ENCODE results near the gene PRICKLE3.

PRICKLE3 gene

DNA sequence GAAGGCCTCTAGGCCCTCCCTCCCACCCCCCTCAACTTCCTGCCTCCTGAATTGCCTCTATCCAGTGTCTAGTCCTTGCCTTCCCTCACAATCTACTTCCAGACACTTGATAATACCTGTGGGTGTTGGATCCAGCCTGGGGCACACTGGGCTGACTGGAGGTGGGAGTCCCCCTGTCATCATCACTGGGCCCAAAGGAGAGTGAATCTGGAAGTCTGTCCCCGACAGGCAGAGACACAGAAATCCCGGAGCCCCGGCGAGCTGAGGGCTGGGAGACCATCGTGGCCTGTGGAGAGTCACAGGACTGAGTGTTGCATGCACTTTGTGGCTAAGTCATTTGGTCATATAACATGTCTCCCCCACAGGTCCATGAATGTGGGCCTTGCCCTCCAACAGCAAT lies 22.2 kb upstream of the PRICKLE3 start:
- no peak for DNase-seq

DNA sequence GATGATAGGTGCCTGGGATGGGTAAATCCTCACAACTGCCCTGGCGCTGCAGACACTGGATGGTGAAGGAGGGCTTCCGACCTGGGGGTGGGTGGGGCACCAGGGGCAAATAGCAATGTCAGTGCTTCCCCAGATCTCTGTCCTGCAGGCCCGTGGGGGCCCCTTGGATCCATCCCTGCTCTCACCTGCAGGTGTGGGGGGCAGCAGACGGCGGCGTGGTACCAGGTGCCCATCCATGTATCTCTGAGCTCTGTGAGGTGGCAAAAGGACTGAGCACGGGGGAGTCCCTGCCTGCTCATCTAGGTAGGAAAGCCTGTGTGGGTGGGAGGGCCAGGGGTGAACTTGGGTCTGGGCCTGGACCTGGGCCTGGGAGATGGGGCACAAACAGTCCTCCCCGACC lies 20.4 kb upstream of the PRICKLE3 start:
- no peak for DNase-seq

DNA sequence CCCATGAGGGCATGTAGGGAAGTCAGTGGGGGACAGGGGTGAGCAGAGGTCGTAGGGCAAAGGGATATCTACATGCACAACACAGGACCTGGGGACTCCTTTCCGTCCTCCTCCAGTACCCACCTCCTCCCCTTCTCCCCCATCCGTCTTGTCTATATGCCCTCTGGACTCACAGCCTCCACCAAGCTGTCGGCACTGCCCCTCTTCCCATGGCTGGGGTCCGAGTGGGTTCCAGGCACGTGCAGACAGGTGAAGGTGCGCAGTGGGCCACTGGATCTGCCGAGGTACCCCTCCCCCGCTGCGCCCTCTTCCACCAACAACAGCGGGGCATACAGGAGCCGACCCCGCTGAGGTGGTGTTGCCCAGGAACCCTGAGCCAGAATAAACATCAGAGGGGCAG lies 19.3 kb upstream of the PRICKLE3 start:
- DNase-seq: no peak

DNA sequence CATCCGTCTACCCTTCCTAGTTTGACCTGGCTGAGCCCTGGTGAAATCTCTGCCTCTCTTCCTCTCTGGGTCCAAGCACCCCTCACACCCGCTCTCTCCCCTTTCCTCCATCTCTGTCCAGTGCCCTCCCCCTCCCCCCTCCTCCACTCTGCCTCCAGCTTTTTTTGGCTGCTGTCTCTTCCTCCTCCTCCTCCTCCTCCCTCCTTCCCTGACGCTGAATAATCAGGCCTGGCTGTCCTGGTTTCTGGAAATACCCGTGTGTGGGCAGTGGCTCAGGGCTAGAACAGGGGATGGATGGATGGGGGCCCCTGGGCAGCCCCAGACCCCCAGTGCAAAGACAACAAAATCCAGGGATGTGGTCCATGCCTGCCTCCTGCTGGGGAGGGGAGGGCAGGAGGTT lies 18.5 kb upstream of the PRICKLE3 start:
- no peak for DNase-seq

DNA sequence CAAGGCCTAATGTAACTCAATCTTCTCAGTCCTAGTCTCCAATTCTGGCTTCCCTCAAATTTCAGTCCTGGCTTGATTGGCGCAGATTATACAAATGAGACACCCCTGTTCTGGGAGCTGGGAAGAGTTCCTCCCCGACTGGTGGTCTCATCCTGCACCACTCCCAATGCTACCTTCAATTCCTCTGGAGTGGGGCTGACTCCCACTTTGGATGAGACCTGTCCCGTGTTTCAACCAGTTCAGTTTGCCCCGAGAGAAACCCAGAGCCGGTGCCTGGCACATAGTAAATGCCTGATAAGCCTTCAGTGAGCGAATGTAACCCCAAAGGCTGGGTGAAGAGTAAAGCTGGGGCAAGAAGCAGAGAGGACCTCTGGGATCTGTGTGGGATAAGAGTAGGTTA lies 17.8 kb upstream of the PRICKLE3 start:
- DNase-seq: no peak

DNA sequence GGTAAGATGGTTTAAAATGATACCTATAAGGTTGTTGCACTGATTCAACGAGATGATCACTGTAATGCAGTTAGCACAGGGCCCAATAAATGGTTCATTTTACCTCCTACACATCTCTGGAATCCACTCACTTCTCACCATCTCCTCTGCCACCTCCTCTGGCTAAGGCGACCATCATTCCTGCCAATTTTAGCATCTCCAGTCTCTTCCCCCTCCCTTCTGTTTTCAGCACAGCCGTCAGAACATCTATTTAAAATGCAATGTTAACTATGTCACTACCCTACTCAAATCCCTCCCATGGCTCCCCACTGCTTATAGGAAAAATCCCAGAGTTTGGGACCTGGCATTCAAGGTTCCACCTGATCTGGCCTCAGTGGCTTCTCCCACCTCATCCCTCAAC lies 17.4 kb upstream of the PRICKLE3 start:
- DNase-seq: peak in 1 of 51 donors; percentile 18

DNA sequence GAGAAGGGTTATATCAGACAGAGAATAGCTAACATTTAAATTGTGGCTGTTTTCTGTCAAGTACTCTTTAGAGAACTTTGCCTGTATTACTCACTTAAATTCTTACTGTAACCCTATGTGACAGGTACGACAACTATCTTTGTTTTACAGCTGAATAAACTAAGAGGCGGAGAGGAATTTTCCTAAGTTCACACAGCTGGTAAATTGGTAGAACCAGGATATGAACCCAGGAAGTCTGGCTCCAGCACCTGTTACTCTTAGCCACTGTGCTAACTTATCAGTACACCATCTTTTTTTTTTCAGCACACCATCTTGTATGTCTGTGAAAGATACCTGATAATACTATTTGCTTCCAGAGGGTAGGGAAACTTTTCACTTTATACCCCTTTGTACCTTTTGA lies 15.8 kb upstream of the PRICKLE3 start:
- DNase-seq: no peak

DNA sequence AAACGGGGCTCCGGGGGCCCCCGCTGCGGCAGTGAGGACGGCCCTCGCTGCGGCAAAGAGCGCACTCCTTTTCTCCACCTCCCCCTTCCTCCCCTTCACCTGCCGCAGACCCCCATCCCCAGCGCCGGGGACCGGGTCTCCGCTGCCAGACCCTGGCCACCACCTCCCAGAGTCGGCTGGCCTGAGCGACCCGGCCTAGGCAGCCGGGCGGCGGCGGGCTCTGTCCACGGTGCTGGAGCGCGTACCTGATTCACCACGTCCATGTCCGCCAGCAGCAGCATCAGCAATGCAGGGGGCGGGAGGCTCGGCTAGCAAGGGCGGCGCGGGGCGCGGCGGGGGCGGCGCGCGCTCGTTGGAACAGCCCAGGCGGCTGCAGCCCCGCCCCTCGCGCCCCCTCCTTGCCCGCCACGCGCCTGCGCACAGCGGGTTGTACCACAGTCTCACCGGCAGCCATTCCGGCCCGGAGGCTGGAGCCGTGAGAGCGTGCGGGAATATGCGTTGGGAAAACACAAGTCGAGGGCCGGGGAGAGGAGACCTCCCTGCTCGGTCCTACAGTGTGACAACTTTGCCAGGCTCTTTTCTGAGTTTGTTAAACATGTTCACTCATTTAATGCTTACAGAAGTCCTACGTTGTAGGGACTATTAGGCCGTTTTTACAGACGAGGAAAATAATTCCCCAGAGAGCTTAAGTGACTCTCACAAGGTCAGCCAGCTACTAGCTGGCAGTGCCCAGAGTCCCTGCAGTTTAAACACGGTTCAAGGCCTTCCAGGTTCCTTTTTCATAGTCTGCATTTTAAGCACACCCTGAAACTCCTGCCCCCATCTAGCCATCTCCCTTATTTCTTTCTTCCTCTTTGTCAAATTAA lies 14.0 kb upstream of the PRICKLE3 start, which contains the start of gene SYP:
Gene SYP (minus strand): TSS at position 288 of the 866 bp plus-strand sequence. CDS start 7 bp downstream, at position 281.
- peak; percentile 8 to 88 (median 74) for DNase-seq

DNA sequence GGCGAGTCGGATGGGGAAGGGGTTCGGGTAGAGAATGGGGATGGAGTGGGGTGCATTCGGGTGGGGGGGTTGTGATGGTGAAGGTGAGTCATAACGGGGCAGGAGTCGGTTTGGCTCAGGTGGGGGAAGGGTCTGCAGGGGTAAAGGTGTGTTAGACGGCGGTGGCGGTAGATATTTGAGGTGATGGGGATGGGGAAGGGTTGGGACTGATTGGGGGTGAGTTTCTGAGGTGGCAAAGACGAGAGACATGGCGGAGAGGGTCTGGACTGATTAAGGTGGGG lies 13.1 kb upstream of the PRICKLE3 start:
- no peak for DNase-seq

DNA sequence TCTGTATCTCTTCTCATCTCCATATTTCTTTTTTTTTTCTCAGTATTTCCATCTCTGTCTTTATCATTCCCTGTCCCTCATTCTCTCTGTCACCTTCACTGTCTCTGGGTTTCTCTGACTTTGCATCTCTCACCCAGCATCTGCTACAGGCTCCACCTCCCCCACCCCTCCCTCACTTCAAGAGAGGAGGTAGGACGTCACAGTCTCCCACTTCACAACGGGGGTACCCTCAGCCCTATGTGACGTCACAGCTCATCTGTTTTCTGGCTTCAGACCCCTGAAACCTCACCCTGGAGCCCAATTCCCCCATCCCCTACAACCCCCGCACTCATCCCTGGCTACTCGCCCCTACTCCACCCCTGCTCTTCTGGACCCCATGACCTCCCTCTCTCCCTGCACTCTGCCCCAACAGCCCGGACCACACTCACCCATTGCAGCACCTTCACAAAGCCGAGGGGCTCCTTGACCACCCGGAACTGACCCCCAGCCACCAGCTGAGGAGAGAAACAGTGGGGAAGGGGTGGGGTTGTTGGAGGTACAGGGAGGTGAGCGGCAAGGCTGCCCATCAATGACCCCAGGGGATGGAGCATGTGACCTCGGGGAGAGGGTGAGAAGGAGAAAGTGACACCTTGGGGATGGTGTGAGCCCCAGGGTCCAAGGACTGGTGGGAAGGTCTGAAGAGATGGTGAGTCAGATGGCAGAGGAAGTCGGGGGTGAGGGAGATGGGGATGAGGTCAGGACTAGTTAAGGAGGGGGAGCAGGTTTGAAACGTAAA lies 12.6 kb upstream of the PRICKLE3 start:
- peak in 1 of 51 donors; percentile 2 for DNase-seq

DNA sequence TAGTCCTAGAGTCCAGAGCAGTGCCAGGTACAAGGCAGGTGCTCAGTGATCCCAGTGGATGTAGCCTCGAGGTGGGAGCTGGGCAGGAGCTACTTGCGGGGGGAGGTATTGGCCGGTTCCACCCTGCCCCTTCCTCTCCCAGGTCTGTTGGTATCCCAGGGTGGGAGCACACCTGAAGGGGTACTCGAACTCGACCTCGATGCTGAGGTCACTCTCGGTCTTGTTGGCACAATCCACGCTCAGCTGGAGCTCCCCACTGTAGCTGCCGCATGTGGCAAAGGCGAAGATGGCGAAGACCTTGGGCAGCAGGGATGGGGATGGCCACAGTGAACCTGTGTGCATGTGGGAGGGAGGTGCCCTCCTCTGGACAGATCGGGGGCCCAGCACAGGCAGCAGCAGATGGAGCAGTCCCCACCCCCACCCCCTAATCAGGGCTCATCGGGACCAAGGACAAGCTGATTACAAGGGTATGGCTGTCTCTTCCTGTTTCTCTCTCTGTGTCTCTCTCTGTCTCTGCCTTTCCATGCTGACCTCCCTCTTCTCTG lies 11.4 kb upstream of the PRICKLE3 start:
- no peak for DNase-seq

DNA sequence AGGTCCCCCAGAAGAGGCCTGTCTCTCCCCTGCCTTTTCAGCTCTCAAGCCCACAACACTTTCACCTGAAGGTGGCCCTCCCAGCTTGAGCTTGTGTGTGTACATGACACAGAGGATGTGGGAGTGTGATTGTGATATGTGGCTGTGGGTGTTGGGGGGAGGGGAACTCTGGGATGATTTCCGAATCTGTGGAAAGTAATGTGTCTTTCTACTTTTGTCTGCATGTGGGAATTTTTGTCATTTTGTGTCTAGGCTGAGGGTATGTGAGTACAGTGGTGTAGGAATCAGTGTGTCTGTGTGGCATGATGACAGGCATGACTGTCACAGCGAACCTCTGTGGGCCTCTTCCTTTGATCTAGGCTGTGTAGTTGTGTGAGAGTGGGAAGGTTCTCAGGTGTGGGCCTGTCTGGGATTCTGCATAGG lies 7.4 kb upstream of the PRICKLE3 start:
- no peak for DNase-seq

DNA sequence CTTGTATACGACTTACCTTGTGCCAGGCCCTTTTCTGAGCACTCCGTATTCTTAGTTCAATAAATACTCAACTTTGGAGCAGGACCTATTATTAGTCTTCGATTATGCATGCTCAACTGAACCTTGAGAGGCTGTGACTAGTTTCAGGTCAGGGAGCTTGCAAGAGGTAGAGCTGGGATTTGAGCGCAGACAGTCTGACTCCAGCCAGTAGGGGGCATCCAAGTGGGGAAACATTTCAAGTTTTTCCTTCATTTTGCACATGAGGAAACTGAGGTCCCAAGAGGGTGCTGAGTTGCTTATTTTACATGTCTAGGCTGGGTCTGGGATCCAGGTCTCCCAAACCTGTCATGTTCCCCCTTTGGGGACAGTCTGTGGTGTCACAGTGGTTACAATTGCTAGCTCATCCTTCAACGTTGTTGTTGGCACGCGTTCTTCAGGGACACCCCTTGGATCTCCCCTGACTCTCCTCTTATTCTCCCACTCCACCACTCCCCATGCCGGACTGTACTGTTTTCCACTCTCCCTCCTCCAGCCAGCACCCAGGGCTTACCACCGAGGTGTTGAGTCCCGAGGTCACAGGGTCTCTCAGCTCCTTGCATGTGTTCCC lies 6.7 kb upstream of the PRICKLE3 start:
- DNase-seq: peak in 5 of 51 donors; percentile 2 to 10 (median 3)

DNA sequence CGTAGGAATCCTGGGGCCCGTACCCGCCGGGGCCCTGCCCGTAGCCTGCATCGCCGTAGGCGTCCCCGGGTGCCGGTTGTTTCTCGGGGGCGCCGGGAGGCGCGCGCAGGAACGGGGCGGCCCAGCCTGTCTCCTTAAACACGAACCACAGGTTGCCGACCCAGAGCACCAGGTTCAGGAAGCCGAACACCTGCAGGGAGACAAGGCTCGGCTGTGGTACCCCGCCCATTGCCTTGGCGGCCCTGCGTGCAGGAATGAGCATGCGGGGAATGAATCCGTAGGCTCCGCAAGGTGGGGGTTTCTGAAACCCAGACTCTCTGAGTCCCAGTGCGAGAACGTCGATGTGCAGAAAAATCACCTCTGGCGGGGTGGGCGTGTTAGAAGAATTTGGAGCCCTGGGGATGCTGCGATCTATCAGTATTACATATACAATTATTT lies 5.4 kb upstream of the PRICKLE3 start:
- peak in 1 of 51 donors; percentile 17 for DNase-seq

DNA sequence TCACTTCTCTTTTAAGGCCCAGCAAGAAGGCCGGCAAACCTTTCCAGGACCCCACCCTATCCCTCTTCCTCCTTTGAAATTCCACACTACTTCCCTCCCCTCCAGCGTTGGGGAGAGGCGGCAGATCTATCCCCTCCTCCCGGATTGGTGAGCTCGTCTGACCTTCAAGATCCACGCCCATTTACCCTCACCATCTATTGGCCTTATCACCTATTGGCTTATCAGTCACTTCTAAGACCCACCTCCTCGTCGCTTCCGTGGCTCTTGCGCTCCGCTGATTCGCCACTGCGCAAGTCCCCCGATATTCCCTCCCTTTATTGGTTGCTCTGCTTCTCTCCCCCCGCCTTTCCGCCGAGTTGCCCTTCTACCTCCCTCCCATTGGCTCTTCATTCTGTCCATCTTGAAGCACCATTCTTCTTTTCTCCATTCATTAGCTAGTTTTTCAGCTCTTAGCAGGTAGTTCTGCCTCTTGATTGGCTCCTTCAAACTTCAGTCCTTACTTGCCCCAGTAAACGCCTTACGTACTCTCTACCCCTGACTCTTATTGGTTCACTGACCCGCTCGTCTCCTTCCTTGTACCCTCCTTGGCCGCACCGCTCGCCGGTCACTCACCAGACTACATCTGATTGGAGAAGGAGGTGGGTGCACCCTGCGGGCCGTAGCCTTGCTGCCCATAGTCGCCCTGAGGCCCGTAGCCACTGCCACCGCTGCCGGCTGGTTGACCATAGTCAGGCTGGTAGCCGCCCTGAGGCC lies 4.8 kb upstream of the PRICKLE3 start:
- peak; percentile 30 to 98 (median 86) for DNase-seq

DNA sequence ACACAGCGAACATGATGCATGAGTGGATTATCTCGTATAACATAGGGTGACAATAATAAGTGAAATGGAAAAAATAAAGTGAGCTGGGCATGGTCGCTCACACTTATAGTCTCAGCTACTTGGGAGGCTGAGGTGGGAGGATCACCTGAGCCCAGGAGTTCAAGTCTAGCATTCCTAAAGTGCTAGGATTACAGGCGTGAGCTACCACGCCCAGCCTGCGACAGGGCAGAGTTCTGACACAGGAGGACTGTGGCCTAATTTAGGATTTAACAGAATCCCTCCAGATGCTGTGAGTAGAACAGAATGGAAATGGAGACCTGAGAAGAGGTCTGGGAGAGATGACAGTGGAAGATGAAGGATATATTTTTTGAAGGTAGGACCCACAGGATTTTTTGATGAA lies 3.4 kb upstream of the PRICKLE3 start:
- no peak for DNase-seq

DNA sequence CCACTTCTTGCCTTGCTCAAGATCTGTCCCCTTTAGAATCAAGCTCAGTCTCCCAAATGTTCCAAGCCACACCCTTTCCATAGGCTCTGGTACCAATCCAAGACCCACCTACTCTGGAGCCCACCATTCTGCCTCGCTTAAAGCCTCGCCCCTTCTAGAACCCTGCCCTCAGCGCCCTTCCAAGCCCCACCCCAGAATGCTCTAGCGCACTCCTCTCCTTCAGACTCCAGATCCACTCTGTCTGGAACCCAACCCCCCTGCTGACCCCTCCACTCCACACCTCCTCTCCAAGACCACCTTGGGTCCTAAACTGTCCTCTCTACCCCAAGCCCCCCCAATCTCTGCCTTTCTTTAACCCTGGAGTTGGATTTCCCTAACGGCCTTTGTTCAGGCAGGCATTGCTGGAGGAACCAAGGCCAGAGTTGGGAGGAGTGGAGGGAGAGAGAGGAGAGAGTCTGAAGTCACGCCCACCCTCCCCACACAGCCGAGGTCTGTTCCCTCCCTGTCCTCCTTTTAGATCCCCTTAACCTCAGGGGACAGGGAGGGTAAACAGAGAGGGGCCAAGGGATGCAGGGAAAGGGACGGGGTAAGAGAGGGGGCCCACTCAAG lies 2.4 kb upstream of the PRICKLE3 start:
- no peak for DNase-seq

DNA sequence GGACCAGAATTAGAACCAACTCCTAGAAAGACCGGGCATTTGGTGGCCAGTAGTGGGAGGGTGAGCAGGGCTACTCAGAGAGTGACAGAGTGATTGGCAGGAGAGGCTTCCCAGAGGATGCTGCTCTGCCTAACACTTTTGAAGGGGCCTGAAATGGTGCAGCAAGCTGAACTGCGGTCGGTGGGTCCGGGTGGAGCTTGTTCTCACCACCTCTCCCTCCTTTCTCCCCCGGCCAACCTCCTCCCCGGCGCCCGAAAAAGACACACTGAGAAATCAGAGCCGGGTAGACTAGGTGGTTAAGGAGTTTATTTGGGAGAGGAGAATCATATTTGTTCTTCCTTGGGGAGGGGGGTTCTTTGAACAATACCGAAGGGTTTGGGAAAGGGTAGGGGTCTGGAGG lies 1.4 kb upstream of the PRICKLE3 start:
- no peak for DNase-seq

DNA sequence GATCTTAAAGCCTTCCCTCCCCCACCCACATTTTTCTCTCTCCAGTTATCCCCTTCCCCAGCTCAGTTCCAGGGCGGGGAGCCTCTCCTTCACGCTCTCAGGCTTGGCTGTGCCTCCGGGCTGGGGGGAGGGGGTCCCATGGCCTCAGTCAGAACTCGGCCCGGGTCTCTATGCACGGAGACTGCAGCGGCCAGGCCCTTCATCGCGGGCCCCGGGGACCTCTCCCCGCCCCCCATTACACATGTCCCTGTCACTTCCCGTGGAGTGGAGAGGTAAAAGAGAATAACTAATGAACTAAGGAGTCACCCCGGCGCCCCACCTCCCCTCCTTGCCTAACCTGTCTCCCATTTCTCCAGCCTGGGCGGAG lies 838 bp upstream of the PRICKLE3 start:
- DNase-seq: no peak

DNA sequence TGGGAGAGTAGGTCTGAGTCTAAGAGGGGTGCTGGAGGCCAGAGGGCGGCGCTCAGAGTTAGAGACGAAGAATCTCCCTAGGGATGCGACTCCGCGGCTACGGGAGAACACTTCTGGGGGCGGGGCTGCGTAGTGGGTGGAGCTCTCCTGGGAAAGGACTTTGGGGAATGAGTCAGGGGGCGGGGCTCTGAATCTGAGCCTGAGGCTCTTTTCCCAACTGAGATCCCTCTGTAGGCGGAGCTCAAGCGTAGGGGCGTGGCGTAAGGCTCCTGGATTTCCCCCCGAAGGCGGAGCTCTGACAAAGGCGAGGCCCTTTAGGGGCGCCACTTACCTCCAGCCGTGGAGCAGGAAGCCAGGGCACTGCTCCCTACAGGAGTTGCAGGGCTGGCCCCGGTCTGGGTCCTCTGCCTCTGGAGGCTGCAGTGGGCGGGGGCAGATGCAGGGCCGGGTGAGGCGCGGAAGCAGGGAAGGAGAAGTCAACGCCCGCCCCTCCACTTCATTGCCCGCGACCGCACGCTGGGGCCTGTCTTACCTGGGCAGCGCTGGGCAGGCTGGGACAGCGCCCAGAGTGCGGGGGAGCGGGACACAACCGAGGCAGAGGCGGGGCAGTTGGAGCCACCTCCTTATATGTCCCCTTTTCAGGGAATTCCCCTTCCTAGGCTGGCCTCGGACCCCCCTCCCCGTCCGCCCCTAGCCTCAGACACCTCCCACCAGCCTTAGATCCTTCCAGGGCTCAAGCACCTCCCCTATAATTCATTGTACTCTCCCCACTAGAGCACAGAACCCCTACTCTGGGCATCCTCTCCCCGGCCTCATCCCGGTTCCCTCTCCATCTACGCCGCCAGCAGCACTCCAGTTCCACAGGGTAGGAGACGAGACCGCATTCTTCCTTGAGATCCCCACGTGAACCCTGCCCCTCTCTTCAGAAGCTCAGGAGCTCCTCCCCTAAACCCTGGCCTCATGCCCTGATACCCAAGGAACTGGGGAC lies 1.6 kb downstream of the PRICKLE3 start:
- peak in 28 of 51 donors; percentile 2 to 61 (median 22) for DNase-seq
